ENCODE measurements around the gene CLIC4.

The CLIC4 gene

DNA sequence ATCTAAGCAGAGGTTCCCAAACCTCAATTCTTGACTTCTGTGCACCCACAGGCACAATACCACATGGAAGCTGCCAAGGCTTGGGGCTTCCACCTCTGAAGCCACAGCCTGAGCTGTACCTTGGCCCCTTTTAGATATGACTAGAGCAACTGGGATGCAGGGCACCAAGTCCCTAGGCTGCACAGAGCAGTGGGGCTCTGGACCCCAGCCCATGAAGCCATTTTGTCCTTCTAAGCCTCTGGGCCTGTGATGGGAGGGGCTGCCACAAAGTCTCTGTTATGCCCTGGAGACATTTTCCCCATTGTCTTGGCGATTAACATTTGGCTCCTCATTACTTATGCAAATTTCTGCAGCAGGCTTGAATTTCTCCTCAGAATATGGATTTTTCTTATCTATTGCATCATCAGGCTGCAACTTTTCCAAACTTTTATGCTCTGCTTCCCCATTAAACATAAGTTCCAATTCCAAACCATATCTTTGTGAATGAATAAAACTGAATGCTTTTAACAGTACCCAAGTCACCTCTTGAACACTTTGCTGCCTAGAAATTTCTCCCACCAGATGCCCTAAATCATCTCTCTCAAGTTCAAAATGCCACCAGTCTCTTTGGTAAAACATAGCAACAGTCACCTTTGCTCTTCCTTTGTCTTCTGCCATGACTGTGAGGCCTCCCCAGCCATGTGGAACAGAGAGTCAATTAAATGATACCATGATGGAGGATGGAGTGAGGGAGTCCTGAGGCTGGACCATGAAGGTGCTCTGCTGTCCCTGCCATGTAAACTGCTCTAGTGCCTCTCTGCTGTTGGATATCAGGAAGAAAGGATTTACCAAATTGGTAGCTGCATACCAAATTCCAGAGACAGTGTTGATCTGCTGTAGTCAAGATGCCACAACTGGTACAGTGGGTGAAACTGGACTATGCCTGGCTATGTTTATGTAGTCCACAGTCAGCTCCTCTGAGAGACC, 147.2 kb downstream of the CLIC4 start:
- in situ Hi-C loops (cut with MboI; ENCODE audit: low sequenced_read_pairs): no loop called here

DNA sequence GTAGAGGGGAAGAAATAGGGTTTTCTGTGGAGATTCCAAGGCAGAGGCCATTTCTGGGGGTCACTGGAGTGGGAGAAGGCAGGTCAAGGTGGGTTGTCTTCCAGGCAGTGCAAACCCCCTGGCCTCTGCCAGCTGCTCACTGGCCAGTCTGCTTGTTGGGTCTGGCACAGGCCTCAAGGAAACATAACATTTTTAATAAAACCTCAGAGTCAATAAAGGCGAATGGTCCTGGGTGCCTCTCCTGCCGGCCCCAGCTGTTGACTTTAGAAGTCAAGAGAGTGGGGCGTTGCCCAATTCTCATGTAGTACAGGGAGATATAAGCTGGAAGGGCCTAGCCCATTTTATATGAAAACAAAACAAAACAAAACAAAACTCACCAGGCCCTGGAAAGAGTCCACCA, 148.2 kb downstream of the CLIC4 start:
- in situ Hi-C loops (cut with MboI; ENCODE audit: low sequenced_read_pairs): no loop called here
